Colonic mucosa (tissue), 4 donors: ENCODE data around the gene S100A16. TPM values are rescaled to one million over a fixed set of nuclear protein-coding genes. Genes with fewer than 3 reads are reported as not detected.

ENCODE experiments used
- DNase-seq: peaks from one replicate; pipeline ENCODE4 v3.0.0-alpha.2; 2020
- H3K27ac ChIP-seq: fragments of 200-600 bp; one replicate; pipeline ENCODE4 v1.8.0; 2021
- H3K27me3 ChIP-seq: fragments of 200-600 bp; one replicate; pipeline ENCODE4 v1.8.0; 2021
- H3K36me3 ChIP-seq: fragments of 200-600 bp; one replicate; pipeline ENCODE4 v1.8.0; 2021
- H3K4me1 ChIP-seq: fragments of 200-600 bp; one replicate; pipeline ENCODE4 v1.8.0; 2021; ENCODE audit warnings: mild to moderate bottlenecking
- H3K4me3 ChIP-seq: fragments of 200-600 bp; one replicate; pipeline ENCODE4 v1.8.0; 2021
- H3K9ac ChIP-seq, 2 donors: one replicate each; pipeline ENCODE4 v1.7.0; 2013; ENCODE audit warnings: control low read depth in 2 of 2, low read depth in 2 of 2, low read length in 2 of 2
- H3K9me3 ChIP-seq: fragments of 200-600 bp; one replicate; pipeline ENCODE4 v1.8.0; 2021
- CTCF ChIP-seq: fragments of 200-600 bp; IDR thresholded peaks from one replicate; pipeline ENCODE4 v1.8.0; 2022; ENCODE audit warnings: antibody characterized with exemption, mild to moderate bottlenecking
- intact Hi-C: fragments of 100-400 bp; cut with DNase I; formaldehyde crosslinking; loops from one replicate; pipeline ENCODE4 v1.14.1; 2022
- total RNA-seq, 2 donors: library from RNA; stranded (reverse); fragmentation: NEBNext Ultra II Directional in 1 of 2; extraction: Animal tissue kit (Norgen Biotek cat#: 25700) in 1 of 2; gene quantifications; one replicate each; pipeline ENCODE4 v1.2.1, GENCODE V29; 2021
- donor health status: healthy.
- donor health status: DM: no; HTN: no; CAD: no.
- donor health status: DM: no; HTN: no; CAD: no.

S100A16 gene
- total RNA-seq, 2 donors from 2014 or later, result 232 to 288 TPM

- Histone ChIP-seq H3K4me3 (no peak overlapping the region), H3K27ac (no peak overlapping the region), H3K36me3 (no peaks in the 10 kb centered on the region), H3K4me1 (peaks cover 10% of the 10 kb centered on the region), H3K27me3 (no peaks in the 10 kb centered on the region), H3K9me3 (no peaks in the 10 kb centered on the region), H3K9ac (no peak overlapping the region)
- no peak for DNase-seq
- no peak for TF ChIP-seq CTCF
- intact Hi-C loops, result no loop called here
These were observed 17.4 kb upstream of the S100A16 start for GRCh38 chr1:153630384-153630783.

GRCh38 chr1:153629971-153630370, 17.0 kb upstream of the S100A16 start:
- Histone ChIP-seq H3K27me3 (no peaks in the 10 kb centered on the region), H3K9me3 (no peaks in the 10 kb centered on the region), H3K4me1 (peaks cover 9% of the 10 kb centered on the region), H3K4me3 (no peak overlapping the region), H3K36me3 (no peaks in the 10 kb centered on the region), H3K27ac (no peak overlapping the region), H3K9ac (no peak overlapping the region)
- intact Hi-C loops, result no loop called here
- DNase-seq, result no peak
- TF ChIP-seq CTCF, result no peak

- TF ChIP-seq CTCF, result no peak
- Histone ChIP-seq H3K4me1 (peaks cover 9% of the 10 kb centered on the region), H3K4me3 (no peak overlapping the region), H3K9ac (no peak overlapping the region), H3K27ac (no peak overlapping the region), H3K27me3 (no peaks in the 10 kb centered on the region), H3K9me3 (no peaks in the 10 kb centered on the region), H3K36me3 (no peaks in the 10 kb centered on the region)
- no peak for DNase-seq
- intact Hi-C loops, result no loop called here
These were observed 16.4 kb upstream of the S100A16 start for GRCh38 chr1:153629343-153629665.

- no peak for DNase-seq
- no peak overlapping the region for H3K27ac ChIP-seq
- H3K9me3 ChIP-seq, result no peaks in the 10 kb centered on the region
- no peaks in the 10 kb centered on the region for H3K36me3 ChIP-seq
- H3K4me3 ChIP-seq, result no peak overlapping the region
- H3K9ac ChIP-seq, result no peak overlapping the region
- intact Hi-C loops, result no loop called here
- peaks cover 9% of the 10 kb centered on the region for H3K4me1 ChIP-seq
- no peaks in the 10 kb centered on the region for H3K27me3 ChIP-seq
- no peak for TF ChIP-seq CTCF
These were observed 15.9 kb upstream of the S100A16 start for GRCh38 chr1:153628638-153629342.

- intact Hi-C loops, result no loop called here
- no peak for TF ChIP-seq CTCF
- Histone ChIP-seq H3K4me3 (peak within 1 kb of the TSS; percentile 42), H3K9me3 (no peaks in the 10 kb centered on the region), H3K4me1 (peaks cover 9% of the 10 kb centered on the region), H3K9ac (peak within 1 kb of the TSS; percentile 74 to 78), H3K36me3 (no peaks in the 10 kb centered on the region), H3K27me3 (no peaks in the 10 kb centered on the region), H3K27ac (peak within 1 kb of the TSS; percentile 74)
- DNase-seq, result no peak
These were observed 15.0 kb upstream of the S100A16 start, which contains the start of gene S100A1 for GRCh38 chr1:153627715-153628626. S100A1 (plus strand) TSS chr1:153628434; CDS start chr1:153630522, 2,088 bp downstream.
